Activated CD4-positive, alpha-beta T cell treated with anti-CD3 and anti-CD28 coated beads, Interleukin-2, amount 10 ng/mL, durations not matched to agents 7 days and 5 days (primary cell): ENCODE data around the gene TUBA8. TPM values are rescaled to one million over a fixed set of nuclear protein-coding genes. Genes with fewer than 3 reads are reported as not detected.
"Not testable (repeated sequence)": the region's sequence is repeated elsewhere in the genome, so short reads cannot be mapped to it uniquely, and the experiment has no call there.

Source experiments
- CTCF ChIA-PET: fragments of 350-600 bp; sonication (Branson Sonifier 250); formaldehyde crosslinking; loops from one replicate; lab custom pipeline; 2021; ENCODE audit warnings: antibody characterized with exemption; lab: Charles Lee
- POLR2A ChIA-PET: fragments of 350-600 bp; sonication (Branson Sonifier 250); formaldehyde crosslinking; loops from one replicate; lab custom pipeline; 2021; ENCODE audit warnings: antibody characterized with exemption; lab: Charles Lee
- DNase-seq: peaks from one replicate; pipeline ENCODE4 v3.0.0-alpha.2; 2020
- H3K27ac Mint-ChIP-seq: one replicate; pipeline ENCODE4 v1.8.0; 2021; ENCODE audit warnings: mild to moderate bottlenecking, moderate library complexity, mixed read lengths
- H3K27me3 Mint-ChIP-seq: one replicate; pipeline ENCODE4 v1.8.0; 2021; ENCODE audit warnings: mixed read lengths
- H3K36me3 Mint-ChIP-seq: one replicate; pipeline ENCODE4 v1.8.0; 2021; ENCODE audit warnings: low read depth, mixed read lengths
- H3K4me1 Mint-ChIP-seq: one replicate; pipeline ENCODE4 v1.8.0; 2021; ENCODE audit warnings: mixed read lengths
- H3K4me3 Mint-ChIP-seq: one replicate; pipeline ENCODE4 v1.8.0; 2021; ENCODE audit warnings: mild to moderate bottlenecking, moderate library complexity, mixed read lengths
- H3K9me3 Mint-ChIP-seq: one replicate; pipeline ENCODE4 v1.8.0; 2021; ENCODE audit warnings: mixed read lengths
- total RNA-seq, 2 experiments: library from RNA; stranded (reverse); gene quantifications; one replicate each; pipeline ENCODE4 v1.2.3, GENCODE V29; 2021

TUBA8 gene
- total RNA-seq, 2 experiments from 2014 or later: 1.4 to 2.2 TPM

DNA sequence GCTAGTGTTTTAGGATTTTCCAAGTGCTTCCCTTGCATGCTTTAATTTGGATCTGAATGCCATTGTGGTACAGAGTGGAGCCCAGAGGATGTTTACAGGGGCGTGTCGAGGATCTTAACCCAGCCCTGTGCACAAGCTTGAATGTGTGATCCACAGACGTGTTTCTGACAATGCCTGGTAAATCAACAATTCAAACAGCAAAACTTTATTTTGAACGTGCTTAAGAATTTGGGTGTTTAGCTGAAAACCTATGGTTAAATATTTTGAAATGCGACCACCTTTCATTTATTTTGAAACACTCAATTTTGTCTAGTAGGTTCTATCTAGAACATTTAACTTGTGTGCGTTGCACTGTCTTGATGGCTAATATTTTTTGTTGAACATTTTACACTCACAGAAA lies 1.8 kb downstream of the TUBA8 start:
- no peak for DNase-seq
- peaks cover 3% of the 10 kb centered on the region for H3K36me3 Mint-ChIP-seq
- H3K4me1 Mint-ChIP-seq: peaks cover 24% of the 10 kb centered on the region
- H3K4me3 Mint-ChIP-seq: no peak overlapping the region
- H3K27me3 Mint-ChIP-seq: peaks cover 37% of the 10 kb centered on the region
- no peak overlapping the region for H3K27ac Mint-ChIP-seq
- H3K9me3 Mint-ChIP-seq: no peaks in the 10 kb centered on the region
- ChIA-PET POLR2A (no interaction called here), CTCF (no interaction called here)

DNA sequence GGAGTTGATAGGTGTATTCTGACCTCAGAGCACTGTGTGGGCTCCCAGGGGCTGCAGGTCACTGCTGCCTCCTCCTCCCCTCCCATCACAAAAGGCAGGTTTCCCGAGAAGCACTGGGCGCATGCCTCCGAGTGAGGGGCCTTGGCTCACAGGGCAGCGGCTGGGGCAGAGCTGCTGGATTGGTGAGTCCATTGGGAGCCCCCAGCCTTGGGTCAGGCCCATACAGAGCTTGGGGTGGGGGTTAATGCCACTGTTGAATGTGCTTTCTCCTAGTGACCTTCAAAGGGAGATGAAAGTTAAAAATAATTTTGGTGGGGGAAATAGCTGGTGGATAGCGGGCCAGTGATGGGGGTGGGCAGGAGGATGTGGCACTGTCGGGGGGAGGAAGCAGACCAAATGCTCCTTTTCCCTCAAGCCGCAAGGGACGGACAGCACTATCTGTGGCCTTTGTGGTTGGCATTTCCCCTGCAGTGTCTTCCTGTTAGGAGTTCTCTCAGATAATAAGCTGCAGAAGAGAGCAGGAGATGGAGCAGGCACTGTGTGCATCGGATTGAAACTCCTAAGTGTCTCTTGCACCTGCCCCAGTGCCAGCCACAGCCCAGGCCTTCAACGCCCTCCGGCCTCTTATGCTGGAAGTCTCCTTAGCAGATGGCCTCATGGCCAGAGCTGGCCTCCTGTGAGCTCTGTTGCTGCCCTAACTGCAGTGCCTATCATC lies 3.2 kb downstream of the TUBA8 start:
- Mint-ChIP-seq H3K27me3 (peaks cover 37% of the 10 kb centered on the region), H3K9me3 (no peaks in the 10 kb centered on the region), H3K36me3 (peaks cover 3% of the 10 kb centered on the region), H3K27ac (no peak overlapping the region), H3K4me3 (no peak overlapping the region), H3K4me1 (peaks cover 24% of the 10 kb centered on the region)
- ChIA-PET POLR2A (no interaction called here), CTCF (interaction anchor here (0.6 to 1.5 kb wide), 2 partner anchors 10 to 434 kb away, joined by 3 to 5 read pairs; no protein-coding TSS in a partner anchor)
- DNase-seq: no peak

DNA sequence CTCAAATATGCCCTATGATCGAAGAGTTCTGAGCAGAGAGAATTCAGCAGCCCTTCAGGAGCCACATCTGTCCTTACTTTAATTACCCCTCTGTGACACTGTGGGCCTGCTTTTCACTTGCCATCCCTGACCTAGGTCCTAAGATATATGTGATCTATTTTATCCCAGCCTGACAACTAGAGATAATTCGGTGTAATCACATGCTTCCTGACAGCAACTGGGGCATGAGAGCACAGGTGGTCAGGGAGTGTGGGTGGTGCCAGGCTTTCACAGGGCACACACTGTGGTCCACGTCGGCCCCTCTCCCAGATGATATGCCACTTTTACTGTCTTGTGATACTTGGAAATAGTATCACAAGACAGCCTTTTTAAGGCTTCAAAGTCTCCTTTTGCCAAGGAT lies 3.9 kb downstream of the TUBA8 start:
- peaks cover 32% of the 10 kb centered on the region for H3K27me3 Mint-ChIP-seq

DNA sequence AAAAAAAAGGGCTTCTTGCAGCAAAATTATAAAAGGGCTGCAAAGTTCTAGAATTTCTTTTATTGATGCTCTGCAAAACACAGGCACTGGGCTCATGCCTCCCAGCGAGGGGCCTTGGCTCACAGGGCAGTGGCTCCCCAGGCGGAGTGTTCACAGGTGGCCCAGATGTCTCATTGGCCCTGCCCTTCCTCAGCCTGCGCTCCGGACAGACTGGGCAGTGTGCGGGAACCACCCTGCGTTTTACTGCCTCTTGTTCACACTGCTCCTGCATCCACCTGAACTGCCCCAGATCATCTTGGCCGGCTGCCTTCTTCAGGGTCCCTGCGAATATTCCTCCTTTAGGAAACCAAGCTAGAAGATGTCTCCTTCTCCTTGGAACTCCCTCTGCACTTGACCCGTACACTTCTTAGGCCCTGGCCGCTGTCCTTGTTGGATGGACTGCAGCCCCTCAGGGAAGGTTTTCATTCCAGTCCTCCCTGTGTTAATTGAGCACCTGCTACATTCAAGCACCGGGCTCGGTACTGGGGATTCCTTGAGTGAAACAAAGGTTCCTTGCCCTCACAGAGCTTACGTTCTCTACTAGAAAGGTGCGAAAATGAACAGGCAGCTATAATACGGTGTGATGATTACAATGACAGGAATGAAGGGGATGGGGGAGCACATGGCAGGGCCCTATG lies 4.5 kb downstream of the TUBA8 start:
- Mint-ChIP-seq H3K4me1 (peaks cover 26% of the 10 kb centered on the region), H3K27ac (no peak overlapping the region), H3K4me3 (no peak overlapping the region), H3K9me3 (no peaks in the 10 kb centered on the region), H3K36me3 (no peaks in the 10 kb centered on the region), H3K27me3 (peaks cover 25% of the 10 kb centered on the region)
- CTCF ChIA-PET: interaction anchor here (0.8 to 1.1 kb wide), 2 partner anchors 11 to 21 kb away, joined by 3 read pairs; no protein-coding TSS in a partner anchor
- DNase-seq: no peak
- POLR2A ChIA-PET: no interaction called here

More for the DNA sequence above, 3.9 kb downstream of the TUBA8 start:
- Mint-ChIP-seq H3K36me3 (peaks cover 2% of the 10 kb centered on the region), H3K9me3 (no peaks in the 10 kb centered on the region), H3K4me1 (peaks cover 26% of the 10 kb centered on the region), H3K4me3 (no peak overlapping the region), H3K27ac (no peak overlapping the region)
- ChIA-PET POLR2A (no interaction called here), CTCF (interaction anchor here (0.8 kb wide), 1 partner anchor 20 kb away, joined by 3 read pairs; no protein-coding TSS in a partner anchor)
- no peak for DNase-seq

DNA sequence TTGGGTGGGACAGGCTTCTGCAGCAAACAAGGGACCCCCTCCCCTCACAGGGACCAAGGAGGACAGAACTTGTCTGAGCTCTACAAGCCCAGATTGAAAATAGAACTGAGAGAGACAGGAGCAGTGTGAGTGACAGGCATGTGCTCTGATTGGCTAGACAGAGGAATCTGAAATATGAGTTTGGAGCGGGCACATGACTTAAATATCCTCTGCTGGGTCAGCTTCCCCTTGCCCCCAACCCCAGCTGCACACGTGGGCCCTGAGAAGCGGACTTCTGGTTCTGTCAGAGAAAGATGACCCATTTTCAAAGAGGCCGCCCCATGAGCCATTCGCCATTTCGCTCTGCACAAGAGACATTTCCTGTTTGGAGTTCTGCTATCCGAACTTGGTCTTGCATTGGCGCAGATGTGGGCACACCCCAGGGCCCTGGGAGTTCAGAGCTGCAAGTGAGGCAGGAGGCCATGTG lies 5.3 kb downstream of the TUBA8 start:
- POLR2A ChIA-PET: no interaction called here
- Mint-ChIP-seq H3K27ac (no peak overlapping the region), H3K27me3 (peaks cover 19% of the 10 kb centered on the region), H3K4me3 (no peak overlapping the region), H3K36me3 (no peaks in the 10 kb centered on the region), H3K9me3 (no peaks in the 10 kb centered on the region), H3K4me1 (peaks cover 27% of the 10 kb centered on the region)
- CTCF ChIA-PET: interaction anchor here (1.1 kb wide), 1 partner anchor 10 kb away, joined by 3 read pairs; no protein-coding TSS in a partner anchor
- no peak for DNase-seq

DNA sequence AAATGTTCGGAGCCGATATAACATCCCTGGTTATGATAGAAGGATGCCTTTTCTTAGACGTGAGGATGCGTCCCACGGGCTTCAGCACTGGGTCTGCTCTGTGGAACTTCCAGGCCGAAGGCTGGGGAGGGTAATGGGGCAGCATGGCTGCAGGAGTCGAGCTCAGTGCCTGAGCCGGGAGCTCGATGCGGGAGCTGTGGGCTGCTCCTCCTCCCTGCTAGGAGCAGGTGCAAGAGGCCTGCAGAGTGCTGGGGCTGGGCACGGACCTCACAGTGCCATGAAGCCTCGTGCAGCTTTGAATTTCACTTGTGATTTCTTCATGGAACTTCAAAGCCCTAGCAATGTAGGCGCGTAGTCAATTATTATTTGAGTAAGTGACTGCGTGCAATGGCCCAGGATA lies 6.0 kb downstream of the TUBA8 start:
- no peak for DNase-seq
- no peak overlapping the region for H3K27ac Mint-ChIP-seq
- H3K4me3 Mint-ChIP-seq: no peak overlapping the region
- H3K36me3 Mint-ChIP-seq: no peaks in the 10 kb centered on the region
- ChIA-PET POLR2A (no interaction called here), CTCF (interaction anchor here (0.7 to 1.1 kb wide), 4 partner anchors 8 to 115 kb away, joined by 3 to 4 read pairs (median 3); no protein-coding TSS in a partner anchor)
- H3K9me3 Mint-ChIP-seq: no peaks in the 10 kb centered on the region
- peaks cover 27% of the 10 kb centered on the region for H3K4me1 Mint-ChIP-seq
- H3K27me3 Mint-ChIP-seq: peaks cover 12% of the 10 kb centered on the region

DNA sequence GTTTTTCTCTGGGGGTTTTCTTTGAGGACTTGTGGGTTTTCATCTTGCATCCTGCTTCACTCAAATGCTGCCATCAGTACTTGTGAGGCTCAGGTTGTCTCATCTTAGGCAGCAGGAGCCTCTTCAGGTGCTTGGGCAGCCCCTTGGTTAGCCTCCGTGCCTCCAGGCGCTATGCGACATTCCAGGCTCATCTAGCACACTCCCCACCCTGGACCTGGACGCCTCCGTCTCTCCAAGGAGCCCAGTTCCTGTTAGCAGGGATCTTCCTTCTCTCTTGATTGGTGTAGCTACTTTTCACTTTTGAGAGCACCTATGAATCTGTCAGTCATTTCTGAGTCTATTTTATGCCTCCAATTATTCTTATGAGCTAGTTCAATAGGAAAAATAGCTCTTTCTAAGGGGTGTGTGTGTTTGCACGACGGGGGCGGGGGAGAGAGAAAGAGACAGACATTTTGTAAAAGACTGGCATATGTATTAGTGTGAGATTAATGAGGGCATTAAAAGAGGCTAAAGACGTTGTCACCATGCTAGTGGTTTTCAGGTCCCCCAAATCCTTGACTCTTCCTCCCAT lies 7.8 kb downstream of the TUBA8 start:
- ChIA-PET CTCF (no interaction called here), POLR2A (no interaction called here)
- H3K36me3 Mint-ChIP-seq: no peaks in the 10 kb centered on the region
- no peak overlapping the region for H3K4me3 Mint-ChIP-seq
- H3K4me1 Mint-ChIP-seq: peaks cover 27% of the 10 kb centered on the region
- no peaks in the 10 kb centered on the region for H3K9me3 Mint-ChIP-seq
- no peak for DNase-seq
- H3K27ac Mint-ChIP-seq: no peak overlapping the region
- H3K27me3 Mint-ChIP-seq: no peaks in the 10 kb centered on the region

DNA sequence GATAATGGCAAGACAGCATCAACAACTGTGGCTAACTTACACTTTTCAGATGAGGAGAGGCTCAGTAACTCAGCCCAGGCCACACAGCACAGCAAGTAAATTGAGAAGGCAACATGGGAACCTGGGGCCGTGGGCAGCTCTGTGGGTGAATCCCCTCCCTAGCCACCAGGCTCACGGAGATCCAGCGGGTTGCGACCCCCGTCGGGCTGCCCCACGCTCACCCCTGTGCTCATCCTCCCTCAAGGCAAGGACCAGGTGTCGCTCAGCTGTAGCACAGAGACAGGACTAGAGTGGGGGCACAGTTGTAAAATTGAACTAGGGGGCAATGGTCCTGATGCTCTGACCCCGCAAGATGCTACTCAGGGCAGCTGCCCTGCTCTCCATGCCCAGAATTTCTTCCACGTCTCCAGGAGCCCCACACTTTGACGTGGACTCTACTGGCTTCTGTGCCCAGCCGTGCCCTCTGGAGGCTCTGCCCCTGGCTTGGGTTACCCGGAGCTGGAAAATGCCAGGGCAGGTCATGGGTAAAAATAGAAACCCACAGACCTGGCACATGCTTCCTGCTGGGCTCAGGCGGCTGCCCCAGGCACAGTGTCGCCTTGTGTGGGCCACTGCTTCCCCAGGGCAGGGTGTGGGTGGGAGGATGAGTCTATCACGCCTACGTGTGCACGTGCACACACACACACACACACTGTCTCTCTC lies 9.0 kb downstream of the TUBA8 start:
- H3K4me1 Mint-ChIP-seq: peaks cover 16% of the 10 kb centered on the region
- ChIA-PET POLR2A (no interaction called here), CTCF (no interaction called here)
- H3K36me3 Mint-ChIP-seq: no peaks in the 10 kb centered on the region
- no peak for DNase-seq
- H3K27ac Mint-ChIP-seq: no peak overlapping the region
- H3K9me3 Mint-ChIP-seq: no peaks in the 10 kb centered on the region
- H3K4me3 Mint-ChIP-seq: no peak overlapping the region
- no peaks in the 10 kb centered on the region for H3K27me3 Mint-ChIP-seq

DNA sequence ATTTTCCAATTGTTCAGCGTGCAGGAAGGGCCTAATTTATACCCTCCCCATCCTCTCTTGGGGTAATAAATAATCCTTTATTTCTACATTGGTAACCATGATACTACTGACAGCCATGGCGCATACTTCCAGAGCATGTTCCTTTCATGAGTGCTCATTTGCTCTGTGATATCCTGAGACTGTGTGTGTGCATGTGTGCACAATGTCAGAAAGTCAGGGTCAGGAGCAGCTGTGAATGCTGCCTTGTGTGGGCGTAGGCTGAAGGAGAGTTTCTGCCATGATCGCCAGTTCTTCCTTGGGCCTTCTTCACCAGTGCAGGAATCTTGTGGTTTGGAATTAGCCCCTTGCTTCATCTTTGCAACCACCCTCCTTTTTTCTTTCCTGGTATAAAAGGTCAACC lies 10.2 kb downstream of the TUBA8 start:
- Mint-ChIP-seq H3K27me3 (no peaks in the 10 kb centered on the region), H3K27ac (no peak overlapping the region), H3K36me3 (no peaks in the 10 kb centered on the region), H3K4me1 (peaks cover 14% of the 10 kb centered on the region), H3K9me3 (no peaks in the 10 kb centered on the region), H3K4me3 (no peak overlapping the region)
- no peak for DNase-seq
- ChIA-PET POLR2A (no interaction called here), CTCF (interaction anchor here (0.6 kb wide), 1 partner anchor 82 kb away, joined by 3 read pairs; no protein-coding TSS in a partner anchor)

DNA sequence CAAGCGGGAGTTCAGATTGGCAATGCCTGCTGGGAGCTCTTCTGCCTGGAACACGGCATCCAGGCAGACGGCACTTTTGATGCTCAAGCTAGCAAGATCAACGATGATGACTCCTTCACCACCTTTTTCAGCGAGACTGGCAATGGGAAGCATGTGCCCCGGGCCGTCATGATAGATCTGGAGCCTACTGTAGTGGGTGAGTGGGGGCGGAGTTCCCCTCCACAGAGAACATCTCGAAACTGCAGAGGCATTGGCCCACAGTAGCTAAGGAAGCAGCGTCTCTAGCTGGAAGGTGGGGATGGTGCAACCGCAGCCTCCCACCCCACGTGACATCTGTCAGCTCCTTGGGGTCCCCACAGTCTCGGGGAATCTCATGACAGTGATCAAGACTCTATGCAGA lies 10.9 kb downstream of the TUBA8 start:
- no peaks in the 10 kb centered on the region for H3K27me3 Mint-ChIP-seq
- no peak overlapping the region for H3K27ac Mint-ChIP-seq
- ChIA-PET POLR2A (no interaction called here), CTCF (no interaction called here)
- no peaks in the 10 kb centered on the region for H3K36me3 Mint-ChIP-seq
- H3K4me3 Mint-ChIP-seq: no peak overlapping the region
- peaks cover 14% of the 10 kb centered on the region for H3K4me1 Mint-ChIP-seq
- no peaks in the 10 kb centered on the region for H3K9me3 Mint-ChIP-seq
- DNase-seq: no peak

DNA sequence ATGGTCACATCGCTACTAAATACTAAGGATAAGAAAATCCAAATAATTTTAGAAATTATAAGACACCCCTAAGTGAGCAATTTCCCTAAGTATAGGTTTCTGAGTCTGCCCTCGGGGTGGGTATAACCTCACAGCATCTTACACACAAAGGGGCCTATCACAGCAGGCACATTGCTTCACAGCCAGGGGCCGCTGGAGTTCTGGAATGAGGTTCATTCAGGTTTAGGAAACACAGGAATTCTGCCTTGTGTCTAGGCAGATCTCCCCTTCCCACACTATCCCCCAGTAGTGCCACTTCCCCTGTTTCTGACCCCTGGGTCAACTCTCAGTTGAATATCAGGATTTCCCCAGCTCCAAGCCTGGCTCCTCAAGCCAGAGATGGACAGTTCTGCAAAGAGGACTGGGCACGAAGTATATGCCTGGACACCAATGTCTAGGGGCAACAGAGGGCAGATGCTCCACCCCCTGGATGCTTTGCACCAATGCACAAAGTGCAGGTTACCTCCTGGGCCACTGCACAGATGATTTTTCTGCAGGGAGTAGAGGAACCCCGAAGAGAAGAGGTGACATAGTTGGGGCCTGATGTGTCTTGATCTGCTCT lies 11.4 kb downstream of the TUBA8 start:
- H3K36me3 Mint-ChIP-seq: no peaks in the 10 kb centered on the region
- CTCF ChIA-PET: no interaction called here
- H3K4me3 Mint-ChIP-seq: no peak overlapping the region
- no peak overlapping the region for H3K27ac Mint-ChIP-seq
- POLR2A ChIA-PET: no interaction called here
- no peaks in the 10 kb centered on the region for H3K9me3 Mint-ChIP-seq
- H3K27me3 Mint-ChIP-seq: no peaks in the 10 kb centered on the region
- DNase-seq: no peak
- H3K4me1 Mint-ChIP-seq: peaks cover 14% of the 10 kb centered on the region

DNA sequence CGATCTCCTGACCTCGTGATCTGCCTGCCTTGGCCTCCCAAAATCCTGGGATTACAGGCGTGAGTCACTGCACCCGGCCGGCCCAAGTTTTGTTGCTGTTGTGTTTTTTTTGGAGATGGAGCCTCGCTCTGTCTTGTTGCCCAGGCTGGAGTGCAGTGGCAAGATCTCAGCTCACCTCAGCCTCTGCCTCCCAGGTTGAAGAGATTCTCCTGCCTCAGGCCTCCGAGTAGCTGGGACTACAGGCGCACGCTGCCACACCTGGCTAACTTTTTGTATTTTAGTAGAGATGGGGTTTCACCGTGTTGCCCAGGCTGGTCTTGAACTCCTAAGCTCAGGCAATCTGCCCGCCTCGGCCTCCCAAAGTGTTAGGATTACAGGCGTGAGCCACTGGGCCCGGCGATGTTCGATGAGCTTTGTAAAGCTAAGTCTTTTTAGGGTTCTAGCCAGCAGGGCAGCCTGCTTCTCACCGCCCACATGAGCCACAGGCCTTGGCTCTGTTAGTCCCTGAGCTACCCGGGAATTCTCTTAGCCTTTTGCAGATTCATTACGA lies 12.9 kb downstream of the TUBA8 start:
- not testable (repeated sequence) for DNase-seq, H3K9me3 Mint-ChIP-seq, H3K4me3 Mint-ChIP-seq, H3K27ac Mint-ChIP-seq, H3K36me3 Mint-ChIP-seq, H3K27me3 Mint-ChIP-seq
- ChIA-PET CTCF (interaction anchor here (1.1 to 1.2 kb wide), 2 partner anchors 10 to 47 kb away, joined by 3 read pairs; no protein-coding TSS in a partner anchor), POLR2A (interaction anchor here (0.7 kb wide), 1 partner anchor 1192 kb away, joined by 4 read pairs; no protein-coding TSS in a partner anchor)
- H3K4me1 Mint-ChIP-seq: peaks cover 14% of the 10 kb centered on the region
